Measurements from ENCODE around the gene RNF130. TPM values are rescaled to one million over a fixed set of nuclear protein-coding genes. Genes with fewer than 3 reads are reported as not detected.

RNF130 gene
- total and polyA plus RNA-seq, 2 of the 13 experiments (the other 11 are each of a cell fraction or from before 2014, with no cell fraction given): 28.2 to 28.3 TPM

DNA sequence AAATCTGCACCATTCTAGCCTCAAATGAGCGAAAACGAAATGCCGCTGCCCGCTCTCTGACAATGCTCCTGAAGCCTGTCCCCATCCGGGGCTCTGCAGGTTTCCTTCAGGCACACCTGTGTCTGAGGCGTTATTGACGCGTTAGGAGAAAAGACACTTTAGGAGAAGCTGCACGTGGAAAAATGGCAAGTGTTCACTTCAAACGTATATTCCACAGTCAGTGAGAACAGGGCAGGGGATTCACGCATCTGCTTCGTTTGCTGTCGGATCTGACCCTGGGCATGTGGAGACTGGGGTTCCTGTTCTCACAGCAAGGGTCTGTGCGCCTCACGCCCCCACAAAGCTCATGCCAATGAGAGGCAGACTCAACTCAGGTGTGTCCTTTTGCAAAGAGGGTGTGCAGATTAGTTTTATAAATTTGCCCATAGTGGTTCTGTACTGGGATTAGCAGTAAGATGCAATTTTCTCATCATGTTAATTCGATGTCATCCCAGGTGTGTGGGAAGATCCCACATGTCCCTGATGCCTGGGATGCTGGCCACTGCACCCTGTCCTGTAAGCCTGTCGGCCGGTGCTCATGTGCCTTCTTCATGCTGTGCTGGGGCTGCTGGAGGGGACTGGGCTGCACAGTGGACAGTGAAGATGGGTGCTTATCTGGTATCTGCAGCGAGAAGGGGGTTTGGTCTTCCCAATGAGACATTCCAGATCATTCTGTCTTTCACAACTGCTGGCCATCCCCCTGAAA is 152.6 kb downstream of the RNF130 start:
- no peak overlapping the region for H3K9ac ChIP-seq (ENCODE audit: insufficient read depth, low read depth, low read length)
- no peaks in the 10 kb centered on the region for H3K79me2 ChIP-seq (ENCODE audit: insufficient read depth, low read length)
- H3K36me3 ChIP-seq (replicated peaks in 1 of 2; ENCODE audit: control insufficient read depth in 1 of 2, insufficient read depth in 2 of 2, low read length in 2 of 2): no peaks in the 10 kb centered on the region
- no peaks in the 10 kb centered on the region for H4K20me1 ChIP-seq (ENCODE audit: insufficient read depth, low read length)
- no peak for DNase-seq (ENCODE audit: low spot score)
- CTCF ChIA-PET (ENCODE audit: low intra/inter-chr PET ratio, low total read pairs): no interaction called here
- TF ChIP-seq ZNF841 (CRISPR knock-in tag; IDR thresholded peaks at IDR 0.05; ENCODE audit: borderline replicate concordance) (no peak), STAT5B (CRISPR knock-in tag; IDR thresholded peaks at IDR 0.05) (no peak), ZC3H13 (CRISPR knock-in tag; IDR thresholded peaks at IDR 0.05) (no peak), EHMT2 (IDR thresholded peaks at IDR 0.05; ENCODE audit: borderline replicate concordance, low read depth, low read length) (no peak), ZNF570 (CRISPR knock-in tag; IDR thresholded peaks at IDR 0.05; ENCODE audit: borderline replicate concordance) (no peak), HDAC1 (CRISPR knock-in tag; IDR thresholded peaks at IDR 0.05) (no peak), SOX6 (IDR thresholded peaks at IDR 0.05) (no peak), SOX6 (CRISPR knock-in tag; IDR thresholded peaks at IDR 0.05) (no peak), THAP7 (CRISPR knock-in tag; IDR thresholded peaks at IDR 0.05) (no peak), CENPX (CRISPR knock-in tag; IDR thresholded peaks at IDR 0.05) (no peak), BRCA1 (CRISPR knock-in tag; IDR thresholded peaks at IDR 0.05) (no peak), ETV6 (CRISPR knock-in tag; conservative IDR thresholded peaks at IDR 0.05) (no peak), ZFP62 (CRISPR knock-in tag; IDR thresholded peaks at IDR 0.05) (no peak)
- TF ChIP-seq, protein P1, sequence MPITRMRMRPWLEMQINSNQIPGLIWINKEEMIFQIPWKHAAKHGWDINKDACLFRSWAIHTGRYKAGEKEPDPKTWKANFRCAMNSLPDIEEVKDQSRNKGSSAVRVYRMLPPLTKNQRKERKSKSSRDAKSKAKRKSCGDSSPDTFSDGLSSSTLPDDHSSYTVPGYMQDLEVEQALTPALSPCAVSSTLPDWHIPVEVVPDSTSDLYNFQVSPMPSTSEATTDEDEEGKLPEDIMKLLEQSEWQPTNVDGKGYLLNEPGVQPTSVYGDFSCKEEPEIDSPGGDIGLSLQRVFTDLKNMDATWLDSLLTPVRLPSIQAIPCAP (CRISPR knock-in tag; IDR thresholded peaks at IDR 0.05; ENCODE audit: low read depth): no peak
- TF ChIP-seq, protein P2, sequence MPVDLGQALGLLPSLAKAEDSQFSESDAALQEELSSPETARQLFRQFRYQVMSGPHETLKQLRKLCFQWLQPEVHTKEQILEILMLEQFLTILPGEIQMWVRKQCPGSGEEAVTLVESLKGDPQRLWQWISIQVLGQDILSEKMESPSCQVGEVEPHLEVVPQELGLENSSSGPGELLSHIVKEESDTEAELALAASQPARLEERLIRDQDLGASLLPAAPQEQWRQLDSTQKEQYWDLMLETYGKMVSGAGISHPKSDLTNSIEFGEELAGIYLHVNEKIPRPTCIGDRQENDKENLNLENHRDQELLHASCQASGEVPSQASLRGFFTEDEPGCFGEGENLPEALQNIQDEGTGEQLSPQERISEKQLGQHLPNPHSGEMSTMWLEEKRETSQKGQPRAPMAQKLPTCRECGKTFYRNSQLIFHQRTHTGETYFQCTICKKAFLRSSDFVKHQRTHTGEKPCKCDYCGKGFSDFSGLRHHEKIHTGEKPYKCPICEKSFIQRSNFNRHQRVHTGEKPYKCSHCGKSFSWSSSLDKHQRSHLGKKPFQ (CRISPR knock-in tag; IDR thresholded peaks at IDR 0.05; ENCODE audit: insufficient replicate concordance): no peak
- H3K4me2 ChIP-seq (ENCODE audit: low read depth, low read length): no peak overlapping the region
- ATAC-seq: no peak
- POLR2A ChIA-PET: no interaction called here
- no peak for FAIRE-seq
- H3K27me3 ChIP-seq (ENCODE audit: control insufficient read depth in 1 of 2, insufficient read depth in 2 of 2, low read length in 2 of 2): peaks cover 1 to 16% of the 10 kb centered on the region in 2 experiments; a peak in 3 of 5 replicates
- no peak overlapping the region for H3K4me3 ChIP-seq (replicated peaks in 1 of 3; ENCODE audit: insufficient read depth in 1 of 3, low read depth in 2 of 3, low read length in 3 of 3)
- H3K9me3 ChIP-seq (ENCODE audit: low read length): no peaks in the 10 kb centered on the region
- 65% methylated on average over 14 of the region's 19 CpGs for WGBS (ENCODE audit: low lambda C conversion rate)
- intact Hi-C loops (cut with micrococcal nuclease; ENCODE audit: unreplicated experiment): no loop called here
- in situ Hi-C loops (cut with HindIII; ENCODE audit: extremely low pct_ligation_motif_present, low pct_unique_long_range_greater_than_20kb): no loop called here
- no peak overlapping the region for H2AFZ ChIP-seq (ENCODE audit: low read length)
- peaks cover 7% of the 10 kb centered on the region for H3K4me1 ChIP-seq (ENCODE audit: insufficient read depth, low read length)
- BruUV-seq (replicated peaks): no TSS peak
- H3K27ac ChIP-seq (ENCODE audit: extremely low read length, insufficient read depth, low read length): no peak overlapping the region
